ENCODE measurements around the gene SYN1.

GRCh38 chrX:47613082-47613481 lies 6.6 kb downstream of the SYN1 start:
- TF ChIP-seq CTCF (IDR thresholded peaks at IDR 0.05; ENCODE audit: low read depth, low read length) (no peak), POLR2A (IDR thresholded peaks at IDR 0.05; ENCODE audit: extremely low read depth, insufficient read length) (no peak), MYC (IDR thresholded peaks at IDR 0.05; ENCODE audit: low read depth, low read length) (no peak), MAX (IDR thresholded peaks at IDR 0.05; ENCODE audit: low read depth, low read length) (no peak)

Measured in NB4 (cell line).